H1 (cell line): ENCODE measurements around the gene TARS3. TPM values are rescaled to one million over a fixed set of nuclear protein-coding genes. Genes with fewer than 3 reads are reported as not detected.
A peak's percentile ranks its signal among the peaks of the same experiment; 100 is the strongest.

Experiments
- CTCF ChIA-PET: fragments of 300-600 bp; sonication (Branson Sonifier 250); formaldehyde crosslinking; loops from one replicate; lab custom pipeline; 2021; ENCODE audit not compliant: partially characterized antibody; lab: Charles Lee
- POLR2A ChIA-PET: fragments of 300-600 bp; sonication (Branson Sonifier 250); formaldehyde crosslinking; loops from one replicate; lab custom pipeline; 2021; ENCODE audit warnings: inconsistent platforms; ENCODE audit not compliant: partially characterized antibody; lab: Charles Lee
- DNase-seq, 2 experiments: peaks; one replicate each; pipeline versions ENCODE4 v3.0.0 to v3.0.0-alpha.2; 2010 to 2022; ENCODE audit warnings: low spot score in 2 of 2, low read depth in 1 of 2, mixed read lengths in 1 of 2
- FAIRE-seq: peaks from 2 replicates; lab custom pipeline; 2011; peaks lifted over from hg19 to GRCh38; lab: Jason Lieb, UNC
- H2AFZ ChIP-seq: 2 replicates; pipeline ENCODE4 v1.8.1; 2012; ENCODE audit warnings: low read length, inconsistent platforms
- H2AK5ac ChIP-seq: 2 replicates; pipeline ENCODE4 v1.6.1; 2013; ENCODE audit warnings: low read depth, low read length
- H2BK120ac ChIP-seq: replicated peaks from 2 replicates; pipeline ENCODE3; 2013; ENCODE audit warnings: low read depth, low read length, inconsistent platforms
- H2BK12ac ChIP-seq: 2 replicates; pipeline ENCODE4 v1.6.1; 2013; ENCODE audit warnings: low read depth, low read length
- H2BK15ac ChIP-seq: 2 replicates; pipeline ENCODE4 v1.6.1; 2013; ENCODE audit warnings: low read length
- H2BK20ac ChIP-seq: 2 replicates; pipeline ENCODE4 v1.6.1; 2013; ENCODE audit warnings: low read length
- H2BK5ac ChIP-seq: 2 replicates; pipeline ENCODE4 v1.6.1; 2013; ENCODE audit warnings: low read depth, low read length
- H3K14ac ChIP-seq: 2 replicates; pipeline ENCODE4 v1.6.1; 2013; ENCODE audit warnings: inconsistent platforms; ENCODE audit not compliant: insufficient read length
- H3K18ac ChIP-seq: 2 replicates; pipeline ENCODE4 v1.6.1; 2013; ENCODE audit warnings: low read length; ENCODE audit errors: extremely low read depth
- H3K23ac ChIP-seq: 2 replicates; pipeline ENCODE4 v1.6.1; 2013; ENCODE audit warnings: inconsistent platforms; ENCODE audit not compliant: insufficient read length
- H3K23me2 ChIP-seq: 2 replicates; pipeline ENCODE4 v1.6.1; 2013; ENCODE audit warnings: low read depth, low read length
- H3K27ac ChIP-seq: 2 replicates; pipeline ENCODE4 v1.6.1; 2011; ENCODE audit warnings: low read depth, low read length, inconsistent platforms
- H3K27me3 ChIP-seq, 4 experiments: replicated peaks in 1 of 4; 1 replicate in 1 of 4; 2 replicates in 3 of 4; pipeline versions ENCODE4 v1.6.1 to v1.8.1; 2011 to 2013; ENCODE audit warnings: low read length in 3 of 4, mild to moderate bottlenecking in 3 of 4, inconsistent platforms in 2 of 4, mixed read lengths in 2 of 4, moderate library complexity in 1 of 4; ENCODE audit not compliant: control insufficient read depth in 3 of 4, insufficient read depth in 3 of 4; ENCODE audit errors: extremely low read depth in 1 of 4
- H3K36me3 ChIP-seq, 4 experiments: 2 replicates each; pipeline versions ENCODE4 v1.6.1 to v1.8.1; 2011 to 2013; ENCODE audit warnings: mild to moderate bottlenecking in 4 of 4, low read length in 3 of 4, moderate library complexity in 2 of 4, control low read depth in 1 of 4, inconsistent platforms in 1 of 4; ENCODE audit not compliant: insufficient read depth in 4 of 4, control insufficient read depth in 2 of 4
- H3K4ac ChIP-seq: replicated peaks from 2 replicates; pipeline ENCODE3; 2013; ENCODE audit warnings: low read length, low read depth, mixed read lengths, inconsistent platforms; ENCODE audit not compliant: insufficient read length
- H3K4me1 ChIP-seq, 4 experiments: replicated peaks in 1 of 4; 1 replicate in 1 of 4; 2 replicates in 3 of 4; pipeline versions ENCODE4 v1.6.1 to v1.8.1; 2011 to 2013; ENCODE audit warnings: low read length in 3 of 4, inconsistent platforms in 2 of 4, mixed read lengths in 1 of 4; ENCODE audit not compliant: insufficient read depth in 4 of 4, control insufficient read depth in 3 of 4
- H3K4me2 ChIP-seq, 2 experiments: 2 replicates each; pipeline versions ENCODE4 v1.6.1 to v1.8.1; 2011 to 2013; ENCODE audit warnings: low read depth in 2 of 2, low read length in 2 of 2, control low read depth in 1 of 2, inconsistent platforms in 1 of 2, mild to moderate bottlenecking in 1 of 2; ENCODE audit not compliant: insufficient read depth in 1 of 2
- H3K4me3 ChIP-seq, 4 experiments: fragments of 200-600, 300-600 bp in 1 of 4; sonication (generic), shearing (Covaris generic), sonication (Bioruptor Twin) in 1 of 4; 2 replicates each; pipeline versions ENCODE4 v1.5.1 to v1.8.1; 2011 to 2016; ENCODE audit warnings: low read length in 4 of 4, low read depth in 3 of 4, control low read depth in 2 of 4, inconsistent platforms in 2 of 4, mild to moderate bottlenecking in 2 of 4, mixed read lengths in 1 of 4, moderate library complexity in 1 of 4; ENCODE audit not compliant: insufficient read depth in 2 of 4; ENCODE audit errors: extremely low read depth in 1 of 4
- H3K56ac ChIP-seq: replicated peaks from 2 replicates; pipeline ENCODE3; 2013; ENCODE audit warnings: low read depth, mild to moderate bottlenecking, mixed read lengths, low read length, inconsistent platforms; ENCODE audit not compliant: insufficient read length
- H3K79me1 ChIP-seq: 2 replicates; pipeline ENCODE4 v1.6.1; 2013; ENCODE audit warnings: low read depth, low read length, control low read depth
- H3K79me2 ChIP-seq, 2 experiments: 2 replicates each; pipeline versions ENCODE4 v1.6.1 to v1.8.1; 2012 to 2013; ENCODE audit warnings: low read length in 2 of 2, mild to moderate bottlenecking in 2 of 2, inconsistent platforms in 1 of 2; ENCODE audit not compliant: insufficient read depth in 2 of 2, control insufficient read depth in 1 of 2
- H3K9ac ChIP-seq, 4 experiments: replicated peaks in 1 of 4; 1 replicate in 1 of 4; 2 replicates in 3 of 4; pipeline versions ENCODE4 v1.6.1 to v1.8.1; 2011 to 2013; ENCODE audit warnings: low read depth in 3 of 4, low read length in 3 of 4, control low read depth in 2 of 4, mild to moderate bottlenecking in 2 of 4, moderate library complexity in 2 of 4, inconsistent platforms in 1 of 4; ENCODE audit errors: extremely low read depth in 1 of 4
- H3K9me3 ChIP-seq, 2 experiments: 2 replicates each; pipeline versions ENCODE4 v1.6.1 to v1.8.1; 2012 to 2013; ENCODE audit warnings: mild to moderate bottlenecking in 2 of 2, moderate library complexity in 2 of 2, control low read depth in 1 of 2, inconsistent platforms in 1 of 2, low read depth in 1 of 2, low read length in 1 of 2, mixed read lengths in 1 of 2; ENCODE audit not compliant: insufficient read depth in 2 of 2
- H4K20me1 ChIP-seq, 2 experiments: replicated peaks in 1 of 2; 2 replicates each; pipeline versions ENCODE3 to v1.8.1; 2011 to 2013; ENCODE audit warnings: inconsistent platforms in 2 of 2, low read length in 2 of 2, mild to moderate bottlenecking in 1 of 2; ENCODE audit not compliant: insufficient read depth in 2 of 2, control insufficient read depth in 1 of 2
- H4K5ac ChIP-seq: 2 replicates; pipeline ENCODE4 v1.6.1; 2013; ENCODE audit warnings: low read length, low read depth, mixed read lengths, inconsistent platforms; ENCODE audit not compliant: insufficient read length
- H4K8ac ChIP-seq: 2 replicates; pipeline ENCODE4 v1.8.0; 2013; ENCODE audit warnings: mild to moderate bottlenecking, moderate library complexity, low read length, inconsistent platforms; ENCODE audit not compliant: insufficient read depth; ENCODE audit errors: extremely low read depth
- H4K91ac ChIP-seq: replicated peaks from 2 replicates; pipeline ENCODE3; 2013; ENCODE audit warnings: low read length, mixed read lengths, inconsistent platforms; ENCODE audit not compliant: insufficient read length
- CTCF ChIP-seq, 3 experiments: IDR thresholded peaks; 1 replicate in 2 of 3; 2 replicates in 1 of 3; pipeline versions ENCODE4 v1.5.1 to v1.6.1; 2011; ENCODE audit warnings: low read length in 3 of 3, mild to moderate bottlenecking in 3 of 3, inconsistent platforms in 2 of 3, low read depth in 1 of 3, moderate library complexity in 1 of 3; ENCODE audit not compliant: insufficient read depth in 1 of 3; ENCODE audit errors: control extremely low read depth in 1 of 3
- FOSL1 ChIP-seq: IDR thresholded peaks from 2 replicates; pipeline ENCODE4 v1.6.1; 2011; ENCODE audit warnings: mild to moderate bottlenecking, low read depth, low read length, moderate library complexity; ENCODE audit not compliant: insufficient read depth
- JUN ChIP-seq: IDR thresholded peaks from 2 replicates; pipeline ENCODE4 v1.6.1; 2011; ENCODE audit warnings: low read depth, mild to moderate bottlenecking, improper control_type of control experiment, low read length
- RAD21 ChIP-seq, 2 experiments: IDR thresholded peaks in 1 of 2; conservative IDR thresholded peaks in 1 of 2; 2 replicates each; pipeline ENCODE4 v1.6.1; 2011; ENCODE audit warnings: low read depth in 2 of 2, low read length in 2 of 2, improper control_type of control experiment in 1 of 2, inconsistent platforms in 1 of 2, mild to moderate bottlenecking in 1 of 2, moderate library complexity in 1 of 2
- SP2 ChIP-seq: IDR thresholded peaks from 2 replicates; pipeline ENCODE4 v1.6.1; 2012; ENCODE audit warnings: mild to moderate bottlenecking, low read length, inconsistent platforms
- WGBS, 2 experiments: shearing (Covaris generic) in 1 of 2; methylation state at CpG; one replicate each; pipeline versions ENCODE4 v1.1.6 to v1.1.7; 2013 to 2015; ENCODE audit warnings: low lambda C conversion rate in 2 of 2, mixed read lengths in 2 of 2, inconsistent platforms in 1 of 2, low coverage in 1 of 2, missing lambda C conversion rate in 1 of 2; ENCODE audit not compliant: insufficient replicate concordance in 2 of 2, insufficient coverage in 1 of 2, insufficient read length in 1 of 2; ENCODE audit errors: extremely low coverage in 1 of 2, missing lambda C conversion rate in 1 of 2; 5-methylcytosine and 5-hydroxymethylcytosine counted together
- polyA plus RNA-seq, 7 experiments: library from polyadenylated mRNA; depleted of rRNA in 3 of 7; stranded (reverse) in 5 of 7; unstranded in 2 of 7; fragments of >200 nt in 5 of 7; fragments of 200-250 nt in 2 of 7; gene quantifications; 1 replicate in 5 of 7; 2 replicates in 1 of 7; 4 replicates in 1 of 7; pipeline versions ENCODE4 v1.2.1 to v1.2.3, GENCODE V29; 2011 to 2013; ENCODE audit warnings: missing spikeins in 2 of 7, mixed read lengths in 2 of 7
- total RNA-seq: library from RNA; stranded (reverse); fragmentation: NEBNext Ultra II Directional; extraction: Animal tissue kit (Norgen Biotek cat#: 25700); gene quantifications from 2 replicates; pipeline ENCODE4 v1.2.1, GENCODE V29; 2021

TARS3 gene
- total and polyA plus RNA-seq, 2 of the 8 experiments (the other 6 are each of a cell fraction or from before 2014, with no cell fraction given): 2.1 to 13.9 TPM

GRCh38 chr15:101641129-101641764, 83.0 kb downstream of the TARS3 start:
- no peak overlapping the region for H2BK20ac ChIP-seq
- H4K5ac ChIP-seq: no peak overlapping the region
- no peak overlapping the region for H3K14ac ChIP-seq
- no peak overlapping the region for H2BK12ac ChIP-seq
- ChIA-PET CTCF (interaction anchor here (0.7 to 8.8 kb wide), 58 partner anchors 8 to 508 kb away, joined by 3 to 70 read pairs (median 5); partner anchors contain the start of gene TM2D3), POLR2A (interaction anchor here (0.6 kb wide), 1 partner anchor 9 kb away, joined by 3 read pairs; no protein-coding TSS in a partner anchor)
- no peaks in the 10 kb centered on the region for H3K79me1 ChIP-seq
- no peak overlapping the region for H2BK120ac ChIP-seq
- no peaks in the 10 kb centered on the region for H3K4me1 ChIP-seq
- no peak overlapping the region for H2BK5ac ChIP-seq
- TF ChIP-seq RAD21 (IDR thresholded peaks at IDR 0.05 in 1 of 2, conservative IDR thresholded peaks at IDR 0.05 in 1 of 2; ENCODE audit: low read depth in 2 of 2, low read length in 2 of 2) (peak; percentile 89 to 92), JUN (no peak), CTCF (IDR thresholded peaks at IDR 0.05; ENCODE audit: control extremely low read depth in 1 of 3, insufficient read depth in 1 of 3, low read depth in 1 of 3, low read length in 3 of 3) (peak in 2 of 3 experiments; percentile 75 to 79; a peak in 3 of 4 replicates), SP2 (no peak), FOSL1 (no peak)
- FAIRE-seq (peak; percentile 80), DNase-seq (peak in 1 of 2 experiments; percentile 85)
- WGBS, 2 experiments: 43% methylated on average over 8 of the region's 8 CpGs; no CpG with 5 or more reads in 1 of the 2 experiments
- H3K79me2 ChIP-seq: no peaks in the 10 kb centered on the region
- no peak overlapping the region for H2AK5ac ChIP-seq
- H3K27ac ChIP-seq: no peak overlapping the region
- H3K18ac ChIP-seq: no peak overlapping the region
- peaks cover 3 to 23% (median 17%) of the 10 kb centered on the region in 4 experiments; a peak in 7 of 8 replicates for H3K36me3 ChIP-seq
- H3K4me2 ChIP-seq: no peak overlapping the region
- no peaks in the 10 kb centered on the region for H3K9me3 ChIP-seq
- no peak overlapping the region for H2BK15ac ChIP-seq
- H3K27me3 ChIP-seq: no peaks in the 10 kb centered on the region
- H3K4ac ChIP-seq: no peak overlapping the region
- no peak overlapping the region for H2AFZ ChIP-seq
- H3K23ac ChIP-seq: no peak overlapping the region
- no peak overlapping the region for H3K56ac ChIP-seq
- peaks cover 2 to 4% of the 10 kb centered on the region in 2 experiments for H4K20me1 ChIP-seq
- H4K91ac ChIP-seq: no peak overlapping the region
- no peaks in the 10 kb centered on the region for H3K23me2 ChIP-seq
- H3K4me3 ChIP-seq: no peak overlapping the region
- no peak overlapping the region for H4K8ac ChIP-seq
- no peak overlapping the region for H3K9ac ChIP-seq
